GM21825 (cell line): ENCODE data around the gene COL17A1.

ENCODE experiments used
- ATAC-seq: cut with Tn5 transposase; IDR thresholded peaks from one replicate; pipeline ENCODE4 v1.9.1; 2021; ENCODE audit warnings: mild to moderate bottlenecking, moderate library complexity; ENCODE audit not compliant: unreplicated experiment

COL17A1 gene

GRCh38 chr10:104098358-104098925 is 12.8 kb upstream of the COL17A1 start:
- no peak for ATAC-seq

- no peak for ATAC-seq
Observed at GRCh38 chr10:104096692-104097091, 11.0 kb upstream of the COL17A1 start.

- no peak for ATAC-seq
Observed at GRCh38 chr10:104092749-104093148, 7.1 kb upstream of the COL17A1 start.

GRCh38 chr10:104090611-104091010 is 4.9 kb upstream of the COL17A1 start:
- ATAC-seq = no peak

GRCh38 chr10:104089621-104090020 is 3.9 kb upstream of the COL17A1 start:
- ATAC-seq = no peak

- ATAC-seq = no peak
Observed at GRCh38 chr10:104088239-104088638, 2.6 kb upstream of the COL17A1 start.

- ATAC-seq = no peak
Observed at GRCh38 chr10:104084482-104085142, 1.1 kb downstream of the COL17A1 start.

GRCh38 chr10:104081998-104082397 is 3.7 kb downstream of the COL17A1 start:
- ATAC-seq = no peak

- no peak for ATAC-seq
Observed at GRCh38 chr10:104080762-104081161, 4.9 kb downstream of the COL17A1 start.

GRCh38 chr10:104077663-104078151 is 8.0 kb downstream of the COL17A1 start:
- no peak for ATAC-seq

GRCh38 chr10:104077247-104077646 is 8.4 kb downstream of the COL17A1 start:
- no peak for ATAC-seq

GRCh38 chr10:104076743-104077160 is 8.9 kb downstream of the COL17A1 start:
- no peak for ATAC-seq

GRCh38 chr10:104074505-104074904 is 11.2 kb downstream of the COL17A1 start:
- ATAC-seq = no peak

GRCh38 chr10:104072786-104073185 is 12.9 kb downstream of the COL17A1 start:
- ATAC-seq = no peak

- ATAC-seq = no peak
Observed at GRCh38 chr10:104069613-104070012, 16.1 kb downstream of the COL17A1 start.

GRCh38 chr10:104067525-104067924 is 18.2 kb downstream of the COL17A1 start:
- no peak for ATAC-seq

- no peak for ATAC-seq
Observed at GRCh38 chr10:104066945-104067344, 18.7 kb downstream of the COL17A1 start.

GRCh38 chr10:104065748-104066147 is 19.9 kb downstream of the COL17A1 start:
- no peak for ATAC-seq

GRCh38 chr10:104061196-104061595 is 24.5 kb downstream of the COL17A1 start:
- no peak for ATAC-seq

- no peak for ATAC-seq
Observed at GRCh38 chr10:104059364-104059763, 26.3 kb downstream of the COL17A1 start.

- no peak for ATAC-seq
Observed at GRCh38 chr10:104057717-104058116, 28.0 kb downstream of the COL17A1 start.

GRCh38 chr10:104056619-104057273 is 28.9 kb downstream of the COL17A1 start:
- no peak for ATAC-seq
